DOHH2 (cell line): ENCODE measurements around the gene TMEM30A.

Experiments used
- EZH2phosphoT487 ChIP-seq: fragments of 200-600 bp; sonication (generic); IDR thresholded peaks from 2 replicates; pipeline ENCODE4 v1.6.1; 2017; ENCODE audit warnings: borderline replicate concordance, mild to moderate bottlenecking, antibody characterized with exemption, low read length, moderate library complexity, mixed read lengths
- TF ChIP-seq, protein P1 (sequence below): fragments of 200-600 bp; sonication (generic); IDR thresholded peaks from one replicate; pipeline ENCODE4 v1.5.1; 2014; ENCODE audit warnings: antibody characterized with exemption, mild to moderate bottlenecking, low read depth, low read length; ENCODE audit not compliant: poor library complexity, severe bottlenecking

DNA sequence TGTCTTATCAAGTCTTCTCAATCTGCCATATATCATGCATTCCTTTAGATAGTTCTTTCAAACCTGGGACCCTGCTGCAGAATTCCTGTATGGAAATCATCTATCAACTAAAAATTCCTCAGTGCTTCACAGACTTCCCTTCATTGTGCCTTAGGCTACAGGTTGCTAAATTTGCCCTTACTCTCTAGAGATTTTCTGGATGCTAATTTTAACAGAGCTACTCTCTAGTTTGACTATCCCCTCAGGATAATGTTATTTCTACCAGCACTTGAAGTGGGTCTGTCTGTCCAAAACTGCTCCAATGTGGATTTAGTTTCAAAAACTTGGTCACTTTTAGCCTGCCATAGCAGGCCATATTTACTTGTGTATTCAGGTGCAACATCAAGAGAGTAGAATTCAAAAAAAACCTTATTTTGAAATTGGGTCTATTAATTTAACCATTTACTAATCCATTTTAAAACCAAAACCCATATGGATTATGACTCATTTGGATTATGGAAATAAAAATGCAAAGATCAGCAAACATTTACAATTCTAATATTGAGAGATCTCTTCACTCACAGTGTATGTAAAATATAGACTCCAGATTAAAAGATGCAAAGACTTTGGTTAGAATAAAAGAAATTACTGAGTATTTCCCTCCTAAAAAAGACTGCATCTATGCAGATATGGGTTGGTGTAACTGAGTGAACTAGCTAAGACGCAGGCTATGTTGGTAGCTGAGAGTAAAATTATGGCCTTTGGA, 27.1 kb downstream of the TMEM30A start:
- TF ChIP-seq, protein P1, sequence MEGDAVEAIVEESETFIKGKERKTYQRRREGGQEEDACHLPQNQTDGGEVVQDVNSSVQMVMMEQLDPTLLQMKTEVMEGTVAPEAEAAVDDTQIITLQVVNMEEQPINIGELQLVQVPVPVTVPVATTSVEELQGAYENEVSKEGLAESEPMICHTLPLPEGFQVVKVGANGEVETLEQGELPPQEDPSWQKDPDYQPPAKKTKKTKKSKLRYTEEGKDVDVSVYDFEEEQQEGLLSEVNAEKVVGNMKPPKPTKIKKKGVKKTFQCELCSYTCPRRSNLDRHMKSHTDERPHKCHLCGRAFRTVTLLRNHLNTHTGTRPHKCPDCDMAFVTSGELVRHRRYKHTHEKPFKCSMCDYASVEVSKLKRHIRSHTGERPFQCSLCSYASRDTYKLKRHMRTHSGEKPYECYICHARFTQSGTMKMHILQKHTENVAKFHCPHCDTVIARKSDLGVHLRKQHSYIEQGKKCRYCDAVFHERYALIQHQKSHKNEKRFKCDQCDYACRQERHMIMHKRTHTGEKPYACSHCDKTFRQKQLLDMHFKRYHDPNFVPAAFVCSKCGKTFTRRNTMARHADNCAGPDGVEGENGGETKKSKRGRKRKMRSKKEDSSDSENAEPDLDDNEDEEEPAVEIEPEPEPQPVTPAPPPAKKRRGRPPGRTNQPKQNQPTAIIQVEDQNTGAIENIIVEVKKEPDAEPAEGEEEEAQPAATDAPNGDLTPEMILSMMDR = no peak
- TF ChIP-seq EZH2phosphoT487 = no peak
